ENCODE measurements around the gene ATP2B2.

ATP2B2 gene

GRCh38 chr3:10331320-10331719 lies 174.1 kb downstream of the ATP2B2 start:
- DNase-seq (no peak), ATAC-seq (ENCODE audit: insufficient read depth, low read depth) (no peak)
- no peak overlapping the region for H3K4me2 ChIP-seq (ENCODE audit: insufficient read depth, low read length)
- H4K20me1 ChIP-seq (ENCODE audit: insufficient read depth, low read length) = no peaks in the 10 kb centered on the region; the same call in 1 of the 2 replicates
- no peak overlapping the region for H3K4me3 ChIP-seq (ENCODE audit: low read depth in 1 of 2, low read length in 2 of 2)
- TF ChIP-seq CTCF (IDR thresholded peaks at IDR 0.05; ENCODE audit: borderline replicate concordance, extremely low read depth, low read length, poor library complexity, severe bottlenecking) (no peak), EZH2 (IDR thresholded peaks at IDR 0.05; ENCODE audit: borderline replicate concordance, low read depth, low read length, severe bottlenecking) (no peak)
- no peak overlapping the region for H3K9ac ChIP-seq (ENCODE audit: low read depth, low read length)
- H2AFZ ChIP-seq (ENCODE audit: low read depth, low read length) = no peak overlapping the region
- H3K79me2 ChIP-seq (ENCODE audit: insufficient read depth, low read length) = no peaks in the 10 kb centered on the region
- no peaks in the 10 kb centered on the region for H3K4me1 ChIP-seq (ENCODE audit: insufficient read depth, low read length)
- no peak overlapping the region for H3K27ac ChIP-seq (ENCODE audit: low read length)
- H3K9me3 ChIP-seq (ENCODE audit: insufficient read depth, low read length, severe bottlenecking) = no peaks in the 10 kb centered on the region
- H3K27me3 ChIP-seq (ENCODE audit: insufficient read depth, low read length, poor library complexity) = peaks cover 6% of the 10 kb centered on the region
- no peaks in the 10 kb centered on the region for H3K36me3 ChIP-seq (ENCODE audit: insufficient read depth, low read length)

GRCh38 chr3:10330319-10330718 lies 175.1 kb downstream of the ATP2B2 start:
- no peaks in the 10 kb centered on the region; the same call in 1 of the 2 replicates for H4K20me1 ChIP-seq (ENCODE audit: insufficient read depth, low read length)
- H3K27me3 ChIP-seq (ENCODE audit: insufficient read depth, low read length, poor library complexity) = peaks cover 10% of the 10 kb centered on the region
- no peaks in the 10 kb centered on the region for H3K36me3 ChIP-seq (ENCODE audit: insufficient read depth, low read length)
- H3K27ac ChIP-seq (ENCODE audit: low read length) = no peak overlapping the region
- no peak overlapping the region for H3K4me3 ChIP-seq (ENCODE audit: low read depth in 1 of 2, low read length in 2 of 2)
- no peak for ATAC-seq (ENCODE audit: insufficient read depth, low read depth)
- no peak overlapping the region for H3K9ac ChIP-seq (ENCODE audit: low read depth, low read length)
- TF ChIP-seq CTCF (IDR thresholded peaks at IDR 0.05; ENCODE audit: borderline replicate concordance, extremely low read depth, low read length, poor library complexity, severe bottlenecking) (no peak), EZH2 (IDR thresholded peaks at IDR 0.05; ENCODE audit: borderline replicate concordance, low read depth, low read length, severe bottlenecking) (no peak)
- no peak overlapping the region for H3K4me2 ChIP-seq (ENCODE audit: insufficient read depth, low read length)
- no peak overlapping the region for H2AFZ ChIP-seq (ENCODE audit: low read depth, low read length)
- H3K79me2 ChIP-seq (ENCODE audit: insufficient read depth, low read length) = no peaks in the 10 kb centered on the region
- no peaks in the 10 kb centered on the region for H3K9me3 ChIP-seq (ENCODE audit: insufficient read depth, low read length, severe bottlenecking)
- no peak for DNase-seq
- no peaks in the 10 kb centered on the region for H3K4me1 ChIP-seq (ENCODE audit: insufficient read depth, low read length)

- Histone ChIP-seq H3K4me3 (ENCODE audit: low read depth in 1 of 2, low read length in 2 of 2) (no peak overlapping the region), H4K20me1 (ENCODE audit: insufficient read depth, low read length) (no peaks in the 10 kb centered on the region; the same call in 1 of the 2 replicates), H3K27ac (ENCODE audit: low read length) (no peak overlapping the region), H3K27me3 (ENCODE audit: insufficient read depth, low read length, poor library complexity) (peaks cover 10% of the 10 kb centered on the region), H3K4me1 (ENCODE audit: insufficient read depth, low read length) (no peaks in the 10 kb centered on the region), H3K36me3 (ENCODE audit: insufficient read depth, low read length) (no peaks in the 10 kb centered on the region), H3K9ac (ENCODE audit: low read depth, low read length) (no peak overlapping the region), H2AFZ (ENCODE audit: low read depth, low read length) (no peak overlapping the region), H3K4me2 (ENCODE audit: insufficient read depth, low read length) (no peak overlapping the region), H3K9me3 (ENCODE audit: insufficient read depth, low read length, severe bottlenecking) (no peaks in the 10 kb centered on the region), H3K79me2 (ENCODE audit: insufficient read depth, low read length) (no peaks in the 10 kb centered on the region)
- DNase-seq (no peak), ATAC-seq (ENCODE audit: insufficient read depth, low read depth) (no peak)
- TF ChIP-seq EZH2 (IDR thresholded peaks at IDR 0.05; ENCODE audit: borderline replicate concordance, low read depth, low read length, severe bottlenecking) (no peak), CTCF (IDR thresholded peaks at IDR 0.05; ENCODE audit: borderline replicate concordance, extremely low read depth, low read length, poor library complexity, severe bottlenecking) (no peak)
These were observed 175.8 kb downstream of the ATP2B2 start for GRCh38 chr3:10329495-10330015.
